ENCODE results near the gene ANKS1B.

DNA sequence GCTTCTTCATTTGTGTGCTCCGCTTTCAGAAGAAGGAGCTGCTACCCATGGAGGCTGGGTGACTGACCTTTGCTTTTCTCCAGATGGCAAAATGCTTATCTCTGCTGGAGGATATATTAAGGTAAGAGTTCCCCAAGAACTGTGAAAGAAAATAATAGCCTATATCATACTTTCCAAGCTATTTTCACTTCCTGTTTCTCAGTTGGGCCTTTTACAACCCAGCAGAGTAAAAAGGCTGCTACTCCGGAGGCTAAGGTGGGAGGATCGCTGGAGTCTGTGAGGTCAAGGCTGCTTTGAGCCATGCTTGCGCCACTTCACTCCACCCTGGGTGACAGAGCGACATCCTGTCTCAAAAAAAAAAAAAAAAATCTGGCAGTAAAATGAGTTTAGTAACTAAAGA, 1257.5 kb downstream of the ANKS1B start:
- TF ChIP-seq POLR2A (IDR thresholded peaks at IDR 0.05; ENCODE audit: borderline replicate concordance, extremely low read depth, insufficient read depth, insufficient read length) (no peak), SIN3A (IDR thresholded peaks at IDR 0.05; ENCODE audit: low read depth) (no peak), POLR2AphosphoS5 (IDR thresholded peaks at IDR 0.05; ENCODE audit: low read depth, low read length) (no peak), CEBPB (IDR thresholded peaks at IDR 0.05; ENCODE audit: low read depth) (no peak), EZH2 (IDR thresholded peaks at IDR 0.05) (no peak), FOSL1 (IDR thresholded peaks at IDR 0.05; ENCODE audit: low read depth) (no peak), SP1 (IDR thresholded peaks at IDR 0.05; ENCODE audit: low read depth) (no peak), JUND (IDR thresholded peaks at IDR 0.05) (no peak)
- TF ChIP-seq, protein P1, sequence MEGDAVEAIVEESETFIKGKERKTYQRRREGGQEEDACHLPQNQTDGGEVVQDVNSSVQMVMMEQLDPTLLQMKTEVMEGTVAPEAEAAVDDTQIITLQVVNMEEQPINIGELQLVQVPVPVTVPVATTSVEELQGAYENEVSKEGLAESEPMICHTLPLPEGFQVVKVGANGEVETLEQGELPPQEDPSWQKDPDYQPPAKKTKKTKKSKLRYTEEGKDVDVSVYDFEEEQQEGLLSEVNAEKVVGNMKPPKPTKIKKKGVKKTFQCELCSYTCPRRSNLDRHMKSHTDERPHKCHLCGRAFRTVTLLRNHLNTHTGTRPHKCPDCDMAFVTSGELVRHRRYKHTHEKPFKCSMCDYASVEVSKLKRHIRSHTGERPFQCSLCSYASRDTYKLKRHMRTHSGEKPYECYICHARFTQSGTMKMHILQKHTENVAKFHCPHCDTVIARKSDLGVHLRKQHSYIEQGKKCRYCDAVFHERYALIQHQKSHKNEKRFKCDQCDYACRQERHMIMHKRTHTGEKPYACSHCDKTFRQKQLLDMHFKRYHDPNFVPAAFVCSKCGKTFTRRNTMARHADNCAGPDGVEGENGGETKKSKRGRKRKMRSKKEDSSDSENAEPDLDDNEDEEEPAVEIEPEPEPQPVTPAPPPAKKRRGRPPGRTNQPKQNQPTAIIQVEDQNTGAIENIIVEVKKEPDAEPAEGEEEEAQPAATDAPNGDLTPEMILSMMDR (IDR thresholded peaks at IDR 0.05 in 2 of 3, conservative IDR thresholded peaks at IDR 0.05 in 1 of 3; ENCODE audit: borderline replicate concordance in 1 of 3, insufficient read depth in 1 of 3, low read depth in 2 of 3, low read length in 2 of 3) = no peak
- TF ChIP-seq, protein P2, sequence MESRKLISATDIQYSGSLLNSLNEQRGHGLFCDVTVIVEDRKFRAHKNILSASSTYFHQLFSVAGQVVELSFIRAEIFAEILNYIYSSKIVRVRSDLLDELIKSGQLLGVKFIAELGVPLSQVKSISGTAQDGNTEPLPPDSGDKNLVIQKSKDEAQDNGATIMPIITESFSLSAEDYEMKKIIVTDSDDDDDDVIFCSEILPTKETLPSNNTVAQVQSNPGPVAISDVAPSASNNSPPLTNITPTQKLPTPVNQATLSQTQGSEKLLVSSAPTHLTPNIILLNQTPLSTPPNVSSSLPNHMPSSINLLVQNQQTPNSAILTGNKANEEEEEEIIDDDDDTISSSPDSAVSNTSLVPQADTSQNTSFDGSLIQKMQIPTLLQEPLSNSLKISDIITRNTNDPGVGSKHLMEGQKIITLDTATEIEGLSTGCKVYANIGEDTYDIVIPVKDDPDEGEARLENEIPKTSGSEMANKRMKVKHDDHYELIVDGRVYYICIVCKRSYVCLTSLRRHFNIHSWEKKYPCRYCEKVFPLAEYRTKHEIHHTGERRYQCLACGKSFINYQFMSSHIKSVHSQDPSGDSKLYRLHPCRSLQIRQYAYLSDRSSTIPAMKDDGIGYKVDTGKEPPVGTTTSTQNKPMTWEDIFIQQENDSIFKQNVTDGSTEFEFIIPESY (IDR thresholded peaks at IDR 0.05; ENCODE audit: extremely low read depth, insufficient replicate concordance, low read length) = no peak
- TF ChIP-seq, protein P3, sequence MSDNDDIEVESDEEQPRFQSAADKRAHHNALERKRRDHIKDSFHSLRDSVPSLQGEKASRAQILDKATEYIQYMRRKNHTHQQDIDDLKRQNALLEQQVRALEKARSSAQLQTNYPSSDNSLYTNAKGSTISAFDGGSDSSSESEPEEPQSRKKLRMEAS (IDR thresholded peaks at IDR 0.05) = no peak
- TF ChIP-seq, protein P4, sequence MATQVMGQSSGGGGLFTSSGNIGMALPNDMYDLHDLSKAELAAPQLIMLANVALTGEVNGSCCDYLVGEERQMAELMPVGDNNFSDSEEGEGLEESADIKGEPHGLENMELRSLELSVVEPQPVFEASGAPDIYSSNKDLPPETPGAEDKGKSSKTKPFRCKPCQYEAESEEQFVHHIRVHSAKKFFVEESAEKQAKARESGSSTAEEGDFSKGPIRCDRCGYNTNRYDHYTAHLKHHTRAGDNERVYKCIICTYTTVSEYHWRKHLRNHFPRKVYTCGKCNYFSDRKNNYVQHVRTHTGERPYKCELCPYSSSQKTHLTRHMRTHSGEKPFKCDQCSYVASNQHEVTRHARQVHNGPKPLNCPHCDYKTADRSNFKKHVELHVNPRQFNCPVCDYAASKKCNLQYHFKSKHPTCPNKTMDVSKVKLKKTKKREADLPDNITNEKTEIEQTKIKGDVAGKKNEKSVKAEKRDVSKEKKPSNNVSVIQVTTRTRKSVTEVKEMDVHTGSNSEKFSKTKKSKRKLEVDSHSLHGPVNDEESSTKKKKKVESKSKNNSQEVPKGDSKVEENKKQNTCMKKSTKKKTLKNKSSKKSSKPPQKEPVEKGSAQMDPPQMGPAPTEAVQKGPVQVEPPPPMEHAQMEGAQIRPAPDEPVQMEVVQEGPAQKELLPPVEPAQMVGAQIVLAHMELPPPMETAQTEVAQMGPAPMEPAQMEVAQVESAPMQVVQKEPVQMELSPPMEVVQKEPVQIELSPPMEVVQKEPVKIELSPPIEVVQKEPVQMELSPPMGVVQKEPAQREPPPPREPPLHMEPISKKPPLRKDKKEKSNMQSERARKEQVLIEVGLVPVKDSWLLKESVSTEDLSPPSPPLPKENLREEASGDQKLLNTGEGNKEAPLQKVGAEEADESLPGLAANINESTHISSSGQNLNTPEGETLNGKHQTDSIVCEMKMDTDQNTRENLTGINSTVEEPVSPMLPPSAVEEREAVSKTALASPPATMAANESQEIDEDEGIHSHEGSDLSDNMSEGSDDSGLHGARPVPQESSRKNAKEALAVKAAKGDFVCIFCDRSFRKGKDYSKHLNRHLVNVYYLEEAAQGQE (IDR thresholded peaks at IDR 0.05; ENCODE audit: low read depth) = no peak

Measured in HCT116 (cell line).